C4-2B (cell line): Measurements from ENCODE around the gene CRYZL1.

Source experiments
- H3K27ac ChIP-seq: fragments of 450-650 bp; 2 replicates; pipeline ENCODE4 v1.5.1; 2017
- ZFX ChIP-seq: fragments of 450-650 bp; IDR thresholded peaks from 2 replicates; pipeline ENCODE4 v1.6.1; 2017
- TF ChIP-seq, protein P1 (sequence below): fragments of 450-650 bp; conservative IDR thresholded peaks from 2 replicates; pipeline ENCODE4 v1.5.1; 2017; ENCODE audit warnings: mild to moderate bottlenecking

CRYZL1 gene

DNA sequence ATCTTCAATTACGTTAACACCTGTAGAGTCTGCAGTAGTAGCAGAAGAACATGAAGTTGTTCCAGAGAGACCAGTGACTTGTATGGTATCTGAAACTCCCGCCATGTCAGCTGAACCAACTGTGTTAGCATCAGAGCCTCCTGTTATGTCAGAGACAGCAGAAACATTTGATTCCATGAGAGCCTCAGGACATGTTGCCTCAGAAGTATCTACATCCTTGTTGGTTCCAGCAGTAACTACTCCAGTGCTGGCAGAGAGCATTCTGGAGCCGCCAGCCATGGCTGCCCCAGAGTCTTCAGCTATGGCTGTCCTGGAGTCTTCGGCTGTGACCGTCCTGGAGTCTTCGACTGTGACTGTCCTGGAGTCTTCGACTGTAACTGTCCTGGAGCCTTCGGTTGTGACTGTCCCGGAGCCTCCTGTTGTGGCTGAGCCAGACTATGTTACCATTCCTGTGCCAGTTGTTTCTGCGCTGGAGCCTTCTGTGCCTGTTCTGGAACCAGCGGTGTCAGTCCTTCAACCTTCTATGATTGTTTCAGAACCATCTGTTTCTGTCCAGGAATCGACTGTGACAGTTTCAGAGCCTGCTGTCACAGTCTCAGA is 88.4 kb downstream of the CRYZL1 start:
- H3K27ac ChIP-seq = no peak overlapping the region
- TF ChIP-seq, protein P1, sequence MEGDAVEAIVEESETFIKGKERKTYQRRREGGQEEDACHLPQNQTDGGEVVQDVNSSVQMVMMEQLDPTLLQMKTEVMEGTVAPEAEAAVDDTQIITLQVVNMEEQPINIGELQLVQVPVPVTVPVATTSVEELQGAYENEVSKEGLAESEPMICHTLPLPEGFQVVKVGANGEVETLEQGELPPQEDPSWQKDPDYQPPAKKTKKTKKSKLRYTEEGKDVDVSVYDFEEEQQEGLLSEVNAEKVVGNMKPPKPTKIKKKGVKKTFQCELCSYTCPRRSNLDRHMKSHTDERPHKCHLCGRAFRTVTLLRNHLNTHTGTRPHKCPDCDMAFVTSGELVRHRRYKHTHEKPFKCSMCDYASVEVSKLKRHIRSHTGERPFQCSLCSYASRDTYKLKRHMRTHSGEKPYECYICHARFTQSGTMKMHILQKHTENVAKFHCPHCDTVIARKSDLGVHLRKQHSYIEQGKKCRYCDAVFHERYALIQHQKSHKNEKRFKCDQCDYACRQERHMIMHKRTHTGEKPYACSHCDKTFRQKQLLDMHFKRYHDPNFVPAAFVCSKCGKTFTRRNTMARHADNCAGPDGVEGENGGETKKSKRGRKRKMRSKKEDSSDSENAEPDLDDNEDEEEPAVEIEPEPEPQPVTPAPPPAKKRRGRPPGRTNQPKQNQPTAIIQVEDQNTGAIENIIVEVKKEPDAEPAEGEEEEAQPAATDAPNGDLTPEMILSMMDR = no peak
- TF ChIP-seq ZFX = no peak

DNA sequence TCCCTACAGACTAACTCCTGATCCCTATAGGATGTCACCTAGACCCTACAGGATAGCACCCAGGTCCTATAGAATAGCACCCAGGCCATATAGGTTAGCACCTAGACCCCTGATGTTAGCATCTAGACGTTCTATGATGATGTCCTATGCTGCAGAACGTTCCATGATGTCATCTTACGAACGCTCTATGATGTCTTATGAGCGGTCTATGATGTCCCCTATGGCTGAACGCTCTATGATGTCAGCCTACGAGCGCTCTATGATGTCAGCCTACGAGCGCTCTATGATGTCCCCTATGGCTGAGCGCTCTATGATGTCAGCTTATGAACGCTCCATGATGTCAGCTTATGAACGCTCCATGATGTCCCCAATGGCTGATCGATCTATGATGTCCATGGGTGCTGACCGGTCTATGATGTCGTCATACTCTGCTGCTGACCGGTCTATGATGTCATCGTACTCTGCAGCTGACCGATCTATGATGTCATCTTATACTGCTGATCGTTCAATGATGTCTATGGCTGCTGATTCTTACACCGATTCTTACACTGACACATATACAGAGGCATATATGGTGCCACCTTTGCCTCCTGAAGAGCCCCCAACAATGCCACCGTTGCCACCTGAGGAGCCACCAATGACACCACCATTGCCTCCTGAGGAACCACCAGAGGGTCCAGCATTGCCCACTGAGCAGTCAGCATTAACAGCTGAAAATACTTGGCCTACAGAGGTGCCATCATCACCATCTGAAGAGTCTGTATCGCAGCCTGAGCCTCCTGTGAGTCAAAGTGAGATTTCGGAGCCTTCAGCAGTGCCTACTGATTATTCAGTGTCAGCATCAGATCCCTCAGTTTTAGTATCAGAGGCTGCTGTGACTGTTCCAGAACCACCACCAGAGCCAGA is 89.2 kb downstream of the CRYZL1 start:
- H3K27ac ChIP-seq = no peak overlapping the region

DNA sequence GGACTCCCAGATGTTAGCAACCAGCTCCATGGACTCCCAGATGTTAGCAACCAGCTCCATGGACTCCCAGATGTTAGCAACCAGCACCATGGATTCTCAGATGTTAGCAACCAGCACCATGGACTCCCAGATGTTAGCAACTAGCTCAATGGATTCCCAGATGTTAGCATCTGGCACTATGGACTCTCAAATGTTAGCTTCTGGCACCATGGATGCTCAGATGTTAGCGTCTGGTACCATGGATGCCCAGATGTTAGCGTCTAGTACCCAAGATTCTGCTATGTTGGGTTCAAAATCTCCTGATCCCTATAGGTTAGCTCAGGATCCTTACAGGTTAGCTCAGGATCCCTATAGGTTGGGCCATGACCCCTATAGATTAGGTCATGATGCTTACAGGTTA is 89.9 kb downstream of the CRYZL1 start:
- no peak overlapping the region for H3K27ac ChIP-seq
- TF ChIP-seq, protein P1 = no peak
- no peak for TF ChIP-seq ZFX

More for the DNA sequence above, 89.2 kb downstream of the CRYZL1 start:
- TF ChIP-seq ZFX = no peak
- TF ChIP-seq, protein P1 = no peak

DNA sequence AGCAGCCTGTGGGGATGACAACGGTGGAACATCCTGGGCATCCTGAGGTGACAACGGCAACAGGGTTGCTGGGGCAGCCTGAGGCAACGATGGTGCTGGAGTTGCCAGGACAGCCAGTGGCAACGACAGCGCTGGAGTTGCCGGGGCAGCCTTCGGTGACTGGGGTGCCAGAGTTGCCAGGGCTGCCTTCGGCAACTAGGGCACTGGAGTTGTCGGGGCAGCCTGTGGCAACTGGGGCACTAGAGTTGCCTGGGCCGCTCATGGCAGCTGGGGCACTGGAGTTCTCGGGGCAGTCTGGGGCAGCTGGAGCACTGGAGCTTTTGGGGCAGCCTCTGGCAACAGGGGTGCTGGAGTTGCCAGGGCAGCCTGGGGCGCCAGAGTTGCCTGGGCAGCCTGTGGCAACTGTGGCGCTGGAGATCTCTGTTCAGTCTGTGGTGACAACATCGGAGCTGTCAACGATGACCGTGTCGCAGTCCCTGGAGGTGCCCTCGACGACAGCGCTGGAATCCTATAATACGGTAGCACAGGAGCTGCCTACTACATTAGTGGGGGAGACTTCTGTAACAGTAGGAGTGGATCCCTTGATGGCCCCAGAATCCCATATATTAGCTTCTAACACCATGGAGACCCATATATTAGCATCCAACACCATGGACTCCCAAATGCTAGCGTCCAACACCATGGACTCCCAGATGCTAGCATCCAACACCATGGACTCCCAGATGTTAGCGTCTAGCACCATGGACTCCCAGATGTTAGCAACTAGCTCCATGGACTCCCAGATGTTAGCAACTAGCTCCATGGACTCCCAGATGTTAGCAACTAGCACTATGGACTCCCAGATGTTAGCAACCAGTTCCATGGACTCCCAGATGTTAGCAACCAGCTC is 90.5 kb downstream of the CRYZL1 start:
- TF ChIP-seq, protein P1 = no peak
- TF ChIP-seq ZFX = no peak
- no peak overlapping the region for H3K27ac ChIP-seq

DNA sequence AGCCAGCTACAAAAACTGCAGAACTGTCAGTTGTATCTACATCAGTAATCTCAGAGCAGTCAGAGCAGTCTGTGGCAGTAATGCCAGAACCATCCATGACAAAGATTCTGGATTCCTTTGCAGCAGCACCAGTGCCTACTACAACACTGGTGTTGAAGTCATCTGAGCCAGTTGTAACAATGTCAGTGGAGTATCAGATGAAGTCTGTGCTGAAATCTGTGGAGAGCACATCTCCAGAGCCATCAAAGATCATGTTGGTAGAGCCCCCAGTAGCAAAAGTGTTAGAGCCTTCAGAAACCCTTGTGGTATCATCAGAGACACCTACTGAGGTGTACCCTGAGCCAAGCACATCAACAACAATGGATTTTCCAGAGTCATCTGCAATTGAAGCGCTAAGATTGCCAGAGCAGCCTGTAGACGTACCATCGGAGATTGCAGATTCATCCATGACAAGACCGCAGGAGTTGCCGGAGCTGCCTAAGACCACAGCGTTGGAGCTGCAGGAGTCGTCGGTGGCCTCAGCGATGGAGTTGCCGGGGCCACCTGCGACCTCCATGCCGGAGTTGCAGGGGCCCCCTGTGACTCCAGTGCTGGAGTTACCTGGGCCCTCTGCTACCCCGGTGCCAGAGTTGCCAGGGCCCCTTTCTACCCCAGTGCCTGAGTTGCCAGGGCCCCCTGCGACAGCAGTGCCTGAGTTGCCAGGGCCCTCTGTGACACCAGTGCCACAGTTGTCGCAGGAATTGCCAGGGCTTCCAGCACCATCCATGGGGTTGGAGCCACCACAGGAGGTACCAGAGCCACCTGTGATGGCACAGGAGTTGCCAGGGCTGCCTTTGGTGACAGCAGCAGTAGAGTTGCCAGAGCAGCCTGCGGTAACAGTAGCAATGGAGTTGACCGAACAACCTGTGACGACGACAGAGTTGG is 91.4 kb downstream of the CRYZL1 start:
- no peak for TF ChIP-seq ZFX
- TF ChIP-seq, protein P1 = no peak
- H3K27ac ChIP-seq = no peak overlapping the region

DNA sequence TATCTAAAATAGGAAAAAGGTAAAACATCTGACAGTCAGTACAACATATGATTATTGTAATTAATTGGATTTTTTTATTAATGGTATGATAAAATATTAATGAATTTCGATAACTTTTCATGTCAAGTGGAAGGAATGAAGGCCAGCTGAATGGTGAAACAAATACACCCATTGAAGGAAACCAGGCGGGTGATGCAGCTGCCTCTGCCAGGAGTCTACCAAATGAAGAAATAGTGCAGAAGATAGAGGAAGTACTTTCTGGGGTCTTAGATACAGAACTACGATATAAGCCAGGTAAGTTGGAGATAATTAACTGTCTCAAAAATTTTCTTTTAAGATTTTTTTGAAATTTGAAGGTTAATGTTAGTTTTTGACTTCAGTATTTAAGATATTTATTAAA is 95.5 kb downstream of the CRYZL1 start:
- H3K27ac ChIP-seq = no peak overlapping the region
- TF ChIP-seq ZFX = no peak
- TF ChIP-seq, protein P1 = no peak
